Sigmoid colon (tissue), 7 donors: ENCODE measurements around the gene PTPRU. TPM values are rescaled to one million over a fixed set of nuclear protein-coding genes. Genes with fewer than 3 reads are reported as not detected.

Source experiments
- DNase-seq: peaks from one replicate; pipeline ENCODE4 v3.0.0-alpha.2; 2019
- H3K27ac ChIP-seq, 4 donors: fragments of 200-600 bp; sonication (generic); one replicate each; pipeline ENCODE4 v1.5.1; 2016 to 2019; ENCODE audit warnings: mild to moderate bottlenecking in 1 of 4
- H3K27me3 ChIP-seq, 3 donors: fragments of 200-600 bp; sonication (generic); one replicate each; pipeline ENCODE4 v1.5.1; 2019; ENCODE audit warnings: mild to moderate bottlenecking in 1 of 3
- H3K36me3 ChIP-seq, 4 donors: fragments of 200-600 bp; sonication (generic); one replicate each; pipeline ENCODE4 v1.5.1; 2016 to 2019
- H3K4me1 ChIP-seq, 4 donors: fragments of 200-600 bp; sonication (generic); one replicate each; pipeline ENCODE4 v1.5.1; 2017 to 2019
- H3K4me3 ChIP-seq, 4 donors: fragments of 200-600 bp; sonication (generic); one replicate each; pipeline ENCODE4 v1.5.1; 2017 to 2019; ENCODE audit warnings: mild to moderate bottlenecking in 2 of 4, moderate library complexity in 1 of 4
- H3K9me3 ChIP-seq, 4 donors: fragments of 200-600 bp in 3 of 4; sonication (generic) in 3 of 4; one replicate each; pipeline versions ENCODE4 v1.5.1 to v1.6.1; 2013 to 2019
- EP300 ChIP-seq, 4 donors: sonication (generic); formaldehyde crosslinking; IDR thresholded peaks; one replicate each; pipeline ENCODE4 v1.6.1; 2017; ENCODE audit warnings: antibody characterized with exemption in 4 of 4
- POLR2A ChIP-seq, 2 donors: fragments of 450-650 bp; IDR thresholded peaks; one replicate each; pipeline ENCODE4 v1.6.1; 2016; ENCODE audit warnings: antibody characterized with exemption in 2 of 2, mild to moderate bottlenecking in 2 of 2, moderate library complexity in 2 of 2
- POLR2AphosphoS5 ChIP-seq, 4 donors: sonication (generic); formaldehyde crosslinking; IDR thresholded peaks; one replicate each; pipeline ENCODE4 v1.6.1; 2017; ENCODE audit warnings: antibody characterized with exemption in 4 of 4
- WGBS, 2 donors: extraction: QIAGEN DNeasy Blood & Tissue Kit; methylation state at CpG; one replicate each; pipeline ENCODE4 v1.1.7; 2013; 5-methylcytosine and 5-hydroxymethylcytosine counted together
- intact Hi-C: fragments of 100-400 bp; cut with DNase I; formaldehyde crosslinking; loops from one replicate; pipeline ENCODE4 v1.15.1; 2023
- polyA plus RNA-seq, 3 donors: library from polyadenylated mRNA; stranded (reverse); fragments of 200-250 nt; gene quantifications; one replicate each; pipeline ENCODE4 v1.2.3, GENCODE V29; 2013
- total RNA-seq, 4 donors: library from RNA; depleted of rRNA; stranded (reverse); fragments of >200 nt; gene quantifications; one replicate each; pipeline ENCODE4 v1.1.0, GENCODE V29; 2016
- TF ChIP-seq, protein P1 (sequence below), 4 experiments: fragments of 450-650 bp in 3 of 4; fragments of 200-600 bp in 1 of 4; IDR thresholded peaks; one replicate each; pipeline ENCODE4 v1.5.1; 2016 to 2019; ENCODE audit warnings: antibody characterized with exemption in 4 of 4, mild to moderate bottlenecking in 3 of 4, moderate library complexity in 2 of 4
- donor health status: healthy with polysubstance abuse.
- donor health status: Bipolar disorder and iron deficiency.
- donor health status: healthy.

The PTPRU gene
- total and polyA plus RNA-seq, 7 donors, result 0.92 to 35.7 (median 8.2) TPM

DNA sequence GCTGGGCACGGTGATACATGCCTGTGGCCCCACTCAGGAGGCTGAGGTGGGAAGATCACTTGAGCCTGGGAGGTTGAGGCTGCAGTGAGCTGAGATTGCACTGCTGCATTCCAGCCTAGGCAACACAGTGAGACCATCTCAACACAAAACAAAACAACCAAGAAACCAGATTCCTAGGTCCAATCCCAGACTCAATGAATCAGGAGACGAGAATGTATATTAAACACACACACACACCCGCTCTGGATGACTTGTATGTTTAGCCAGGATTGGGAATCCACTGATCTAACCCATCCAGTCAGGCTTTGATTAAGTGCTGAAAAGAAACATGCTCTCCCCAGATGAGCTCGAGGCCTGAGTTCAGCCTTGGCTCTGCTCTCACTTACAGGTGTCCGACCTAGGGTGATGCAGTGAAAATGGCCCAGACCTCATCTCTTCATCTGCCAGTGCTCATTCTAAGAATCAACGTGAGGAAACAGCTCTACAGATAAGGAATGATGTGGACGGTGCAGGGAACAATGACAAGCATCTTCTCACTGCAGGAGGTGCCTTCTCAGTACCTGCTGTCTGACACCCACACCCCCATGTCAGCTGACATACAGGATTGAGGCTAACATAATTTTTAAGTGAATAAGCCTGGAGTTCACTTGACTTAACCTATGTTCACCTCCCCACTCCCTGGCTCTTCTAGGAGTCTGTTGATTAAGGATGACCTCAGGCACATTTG lies 39.3 kb upstream of the PTPRU start:
- Histone ChIP-seq H3K27ac (peak overlapping the region in 3 of 4 donors; percentile 33 to 64 (median 61)), H3K27me3 (no peaks in the 10 kb centered on the region), H3K4me1 (peaks cover 0 to 23% (median 9%) of the 10 kb centered on the region in 4 donors), H3K9me3 (no peaks in the 10 kb centered on the region), H3K4me3 (no peak overlapping the region), H3K36me3 (peaks cover 0 to 66% (median 11%) of the 10 kb centered on the region in 4 donors)
- peak; percentile 22 for DNase-seq
- intact Hi-C loops, result no loop called here
- TF ChIP-seq EP300 (IDR thresholded peaks at IDR 0.05) (no peak), POLR2A (IDR thresholded peaks at IDR 0.05) (no peak), POLR2AphosphoS5 (IDR thresholded peaks at IDR 0.05) (no peak)
- TF ChIP-seq, protein P1, sequence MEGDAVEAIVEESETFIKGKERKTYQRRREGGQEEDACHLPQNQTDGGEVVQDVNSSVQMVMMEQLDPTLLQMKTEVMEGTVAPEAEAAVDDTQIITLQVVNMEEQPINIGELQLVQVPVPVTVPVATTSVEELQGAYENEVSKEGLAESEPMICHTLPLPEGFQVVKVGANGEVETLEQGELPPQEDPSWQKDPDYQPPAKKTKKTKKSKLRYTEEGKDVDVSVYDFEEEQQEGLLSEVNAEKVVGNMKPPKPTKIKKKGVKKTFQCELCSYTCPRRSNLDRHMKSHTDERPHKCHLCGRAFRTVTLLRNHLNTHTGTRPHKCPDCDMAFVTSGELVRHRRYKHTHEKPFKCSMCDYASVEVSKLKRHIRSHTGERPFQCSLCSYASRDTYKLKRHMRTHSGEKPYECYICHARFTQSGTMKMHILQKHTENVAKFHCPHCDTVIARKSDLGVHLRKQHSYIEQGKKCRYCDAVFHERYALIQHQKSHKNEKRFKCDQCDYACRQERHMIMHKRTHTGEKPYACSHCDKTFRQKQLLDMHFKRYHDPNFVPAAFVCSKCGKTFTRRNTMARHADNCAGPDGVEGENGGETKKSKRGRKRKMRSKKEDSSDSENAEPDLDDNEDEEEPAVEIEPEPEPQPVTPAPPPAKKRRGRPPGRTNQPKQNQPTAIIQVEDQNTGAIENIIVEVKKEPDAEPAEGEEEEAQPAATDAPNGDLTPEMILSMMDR (IDR thresholded peaks at IDR 0.05), result no peak
- WGBS, 2 donors, result 79 to 84% methylated on average over 7 of the region's 7 CpGs

DNA sequence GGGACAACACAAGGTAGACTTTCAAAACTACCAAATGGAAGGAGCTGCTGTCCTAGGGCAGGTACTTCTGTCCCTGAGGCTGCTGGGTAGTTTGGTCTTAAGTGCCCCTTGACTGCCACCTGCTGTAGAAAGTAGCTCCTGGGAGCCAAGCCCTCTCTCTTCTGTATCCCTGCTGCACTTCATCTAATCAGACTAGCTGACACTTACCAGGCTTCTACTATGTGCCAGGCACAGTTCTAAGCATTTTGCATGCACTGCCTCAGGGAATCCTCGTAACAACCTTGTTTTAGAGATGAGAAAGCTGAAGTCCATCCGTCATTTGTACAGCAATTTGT lies 38.8 kb upstream of the PTPRU start:
- intact Hi-C loops, result no loop called here
- Histone ChIP-seq H3K27ac (peak overlapping the region in 3 of 4 donors; percentile 33 to 64 (median 61)), H3K36me3 (peaks cover 0 to 65% (median 11%) of the 10 kb centered on the region in 4 donors), H3K4me1 (peaks cover 0 to 28% (median 15%) of the 10 kb centered on the region in 4 donors), H3K9me3 (no peaks in the 10 kb centered on the region), H3K4me3 (no peak overlapping the region), H3K27me3 (no peaks in the 10 kb centered on the region)
- DNase-seq, result peak; percentile 69
- WGBS, 2 donors, result 85 to 94% methylated on average over 2 of the region's 2 CpGs
- TF ChIP-seq, protein P1 (IDR thresholded peaks at IDR 0.05), result peak; percentile 8 to 38 (median 32)
- TF ChIP-seq POLR2A (IDR thresholded peaks at IDR 0.05), result no peak
- TF ChIP-seq EP300 (IDR thresholded peaks at IDR 0.05), result no peak
- peak in 3 of 4 donors; percentile 44 to 73 (median 65) for TF ChIP-seq POLR2AphosphoS5 (IDR thresholded peaks at IDR 0.05)

DNA sequence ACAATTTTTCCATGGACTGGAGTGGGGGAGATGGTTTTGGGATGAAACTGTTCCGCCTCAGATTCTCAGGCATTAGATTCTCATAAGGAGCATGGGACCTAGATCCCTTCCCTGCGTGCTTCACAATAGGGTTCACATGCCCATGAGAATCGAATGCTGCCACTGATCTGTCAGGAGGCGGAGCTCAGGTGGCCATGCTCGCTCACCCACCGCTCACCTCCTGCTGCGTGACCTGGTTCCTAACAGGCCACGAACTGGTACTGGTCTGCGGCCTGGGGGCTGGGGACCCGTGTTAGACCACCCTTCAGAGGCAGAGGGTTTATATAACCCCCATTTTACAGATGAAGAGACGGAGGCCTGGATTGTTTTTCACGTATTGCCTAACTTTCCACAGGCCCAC lies 38.3 kb upstream of the PTPRU start:
- Histone ChIP-seq H3K27me3 (no peaks in the 10 kb centered on the region), H3K36me3 (peaks cover 0 to 61% (median 11%) of the 10 kb centered on the region in 4 donors), H3K4me1 (peaks cover 0 to 31% (median 16%) of the 10 kb centered on the region in 4 donors), H3K4me3 (no peak overlapping the region), H3K27ac (peak overlapping the region in 3 of 4 donors; percentile 33 to 64 (median 61)), H3K9me3 (no peaks in the 10 kb centered on the region)
- WGBS, 2 donors, result 91 to 94% methylated on average over 12 of the region's 12 CpGs
- intact Hi-C loops, result no loop called here
- no peak for TF ChIP-seq POLR2A (IDR thresholded peaks at IDR 0.05)
- no peak for TF ChIP-seq POLR2AphosphoS5 (IDR thresholded peaks at IDR 0.05)
- no peak for TF ChIP-seq EP300 (IDR thresholded peaks at IDR 0.05)
- TF ChIP-seq, protein P1 (IDR thresholded peaks at IDR 0.05), result no peak
- DNase-seq, result peak; percentile 15

DNA sequence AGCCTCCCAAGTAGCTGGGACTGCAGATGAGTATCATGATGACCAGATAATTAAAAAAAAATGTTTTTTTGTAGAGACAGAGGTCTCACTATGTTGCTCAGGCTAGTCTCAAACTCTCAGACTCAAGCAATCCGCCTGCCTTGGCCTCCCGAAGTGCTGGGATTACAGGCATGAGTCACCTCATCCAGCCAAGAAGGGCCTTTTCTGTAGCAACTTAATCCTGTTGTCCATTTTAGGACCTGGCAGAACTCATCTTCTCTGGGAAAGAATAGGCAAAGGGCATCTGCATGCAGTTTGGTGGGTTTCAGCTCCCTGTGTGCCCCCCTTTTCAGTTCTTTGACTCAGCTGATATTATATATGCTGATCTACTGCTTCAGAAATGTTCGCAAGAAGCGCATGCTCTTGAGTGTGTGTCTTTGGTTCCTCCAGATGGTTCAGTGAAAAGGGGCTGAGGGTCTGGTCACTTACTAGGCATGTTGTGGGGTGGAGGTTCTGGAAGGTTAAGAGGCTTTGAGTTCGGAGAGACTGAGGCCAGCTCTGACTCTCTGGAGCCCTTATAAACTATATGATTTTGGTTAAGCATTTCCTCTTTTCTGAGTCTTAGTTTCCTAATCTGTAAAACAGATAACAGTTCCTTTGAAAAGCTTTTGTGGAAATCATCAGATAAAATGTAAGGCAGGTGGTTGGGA lies 35.3 kb upstream of the PTPRU start:
- Histone ChIP-seq H3K27ac (peak overlapping the region in 1 of 4 donors; percentile 82), H3K36me3 (peaks cover 3 to 58% (median 11%) of the 10 kb centered on the region in 4 donors), H3K4me1 (peaks cover 0 to 30% (median 16%) of the 10 kb centered on the region in 4 donors), H3K4me3 (no peak overlapping the region), H3K9me3 (no peaks in the 10 kb centered on the region), H3K27me3 (no peaks in the 10 kb centered on the region)
- no peak for DNase-seq
- 85 to 91% methylated on average over 5 of the region's 5 CpGs for WGBS, 2 donors
- intact Hi-C loops, result loop anchor here (5.0 kb wide), 2 partner anchors 169 to 419 kb away; no protein-coding TSS in a partner anchor
- no peak for TF ChIP-seq POLR2A (IDR thresholded peaks at IDR 0.05)
- no peak for TF ChIP-seq POLR2AphosphoS5 (IDR thresholded peaks at IDR 0.05)
- no peak for TF ChIP-seq EP300 (IDR thresholded peaks at IDR 0.05)
- TF ChIP-seq, protein P1 (IDR thresholded peaks at IDR 0.05), result no peak
